GM19324 (cell line): ENCODE measurements around the gene KDM4C.
"Not testable (repeated sequence)": the region's sequence is repeated elsewhere in the genome, so short reads cannot be mapped to it uniquely, and the experiment has no call there.

ENCODE experiments used
- ATAC-seq: cut with Tn5 transposase; IDR thresholded peaks from one replicate; pipeline ENCODE4 v1.9.1; 2021; ENCODE audit warnings: mild to moderate bottlenecking, moderate library complexity; ENCODE audit not compliant: unreplicated experiment, low FRiP score

Gene KDM4C

GRCh38 chr9:7180247-7180646, 422.5 kb downstream of the KDM4C start:
- no peak for ATAC-seq

GRCh38 chr9:7183139-7183538, 425.4 kb downstream of the KDM4C start:
- ATAC-seq: not testable (repeated sequence)

GRCh38 chr9:7185612-7186011, 427.8 kb downstream of the KDM4C start:
- no peak for ATAC-seq

- ATAC-seq: no peak
Observed at GRCh38 chr9:7186175-7186574, 428.4 kb downstream of the KDM4C start.

- ATAC-seq: no peak
Observed at GRCh38 chr9:7192266-7192665, 434.5 kb downstream of the KDM4C start.

- ATAC-seq: no peak
Observed at GRCh38 chr9:7195526-7195925, 437.8 kb downstream of the KDM4C start.

GRCh38 chr9:7196467-7196866, 438.7 kb downstream of the KDM4C start:
- no peak for ATAC-seq

GRCh38 chr9:7201196-7201595, 443.4 kb downstream of the KDM4C start:
- ATAC-seq: no peak

- no peak for ATAC-seq
Observed at GRCh38 chr9:7205806-7206205, 448.0 kb downstream of the KDM4C start.

- ATAC-seq: no peak
Observed at GRCh38 chr9:7206221-7206758, 448.5 kb downstream of the KDM4C start.

GRCh38 chr9:7209016-7209715, 451.4 kb downstream of the KDM4C start:
- ATAC-seq: no peak

- ATAC-seq: no peak
Observed at GRCh38 chr9:7209990-7210389, 452.2 kb downstream of the KDM4C start.

GRCh38 chr9:7210854-7211637, 453.3 kb downstream of the KDM4C start:
- ATAC-seq: no peak

- no peak for ATAC-seq
Observed at GRCh38 chr9:7211657-7212056, 453.9 kb downstream of the KDM4C start.

GRCh38 chr9:7212101-7212500, 454.3 kb downstream of the KDM4C start:
- ATAC-seq: no peak

- ATAC-seq: no peak
Observed at GRCh38 chr9:7216004-7216841, 458.4 kb downstream of the KDM4C start.

- no peak for ATAC-seq
Observed at GRCh38 chr9:7223981-7224380, 466.2 kb downstream of the KDM4C start.
